Stimulated activated CD4-positive, alpha-beta T cell treated with anti-CD3 and anti-CD28 coated beads, Interleukin-12 subunit alpha, Interleukin-12 subunit beta, amount 100 ng/mL, for 24 hours (primary cell): ENCODE data around the gene PPP2R2C.

Experiments used
- DNase-seq, 2 experiments: peaks; one replicate each; pipeline ENCODE4 v3.0.0-alpha.2; 2020; ENCODE audit warnings: low read depth in 2 of 2

The PPP2R2C gene

GRCh38 chr4:6469898-6470501 is 2.4 kb downstream of the PPP2R2C start:
- DNase-seq: no peak

GRCh38 chr4:6469144-6469543 is 3.3 kb downstream of the PPP2R2C start:
- no peak for DNase-seq

- DNase-seq: no peak
Measured at GRCh38 chr4:6468376-6468775, 4.0 kb downstream of the PPP2R2C start.

- DNase-seq: no peak
Measured at GRCh38 chr4:6467600-6467999, 4.8 kb downstream of the PPP2R2C start.

GRCh38 chr4:6466756-6467381 is 5.5 kb downstream of the PPP2R2C start:
- no peak for DNase-seq

GRCh38 chr4:6465955-6466354 is 6.5 kb downstream of the PPP2R2C start:
- DNase-seq: no peak

GRCh38 chr4:6464842-6465588 is 7.4 kb downstream of the PPP2R2C start:
- DNase-seq: no peak

- no peak for DNase-seq
Measured at GRCh38 chr4:6463311-6464289, 8.8 kb downstream of the PPP2R2C start.

- DNase-seq: no peak
Measured at GRCh38 chr4:6461301-6462165, 10.9 kb downstream of the PPP2R2C start.

GRCh38 chr4:6460876-6461275 is 11.5 kb downstream of the PPP2R2C start:
- no peak for DNase-seq

DNA sequence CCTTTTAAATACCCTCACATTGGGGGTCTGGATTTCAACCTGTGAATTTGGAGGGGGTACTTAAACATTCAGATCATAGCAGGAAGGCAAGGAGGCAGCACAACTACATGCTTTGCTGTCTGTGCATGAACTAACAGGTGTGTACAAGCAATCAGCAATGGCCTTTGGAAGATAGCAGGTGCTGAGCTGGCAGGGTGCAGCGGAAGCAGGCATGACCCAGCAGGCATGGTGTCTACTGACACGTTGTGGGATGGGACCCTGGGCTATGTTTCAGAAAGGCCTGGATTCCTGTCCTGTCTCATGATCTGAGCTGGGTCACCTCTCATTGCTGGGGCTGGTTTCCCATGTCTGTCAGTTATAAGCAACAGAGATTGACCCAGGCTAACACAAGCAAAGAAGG is 13.9 kb downstream of the PPP2R2C start:
- no peak for DNase-seq

DNA sequence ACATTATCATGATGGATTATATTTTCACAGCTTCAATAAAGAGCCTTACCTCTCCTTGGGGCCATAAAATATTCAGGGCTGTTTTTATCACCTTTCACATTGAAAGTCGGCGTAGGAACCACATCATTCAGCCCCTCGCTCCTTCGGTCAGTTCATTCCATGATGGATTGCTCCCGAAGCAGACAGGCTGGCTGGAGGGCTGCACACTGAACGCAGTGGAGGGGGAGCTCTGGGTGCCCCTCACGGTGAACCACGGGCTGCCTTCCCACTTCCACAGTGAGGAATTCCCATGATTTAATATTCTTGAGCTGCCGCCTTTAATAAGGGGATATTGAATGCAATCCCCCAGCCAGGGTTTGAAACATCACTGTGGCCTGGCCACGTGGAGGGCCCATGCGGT is 16.0 kb downstream of the PPP2R2C start:
- DNase-seq: no peak

GRCh38 chr4:6454112-6454910 is 18.1 kb downstream of the PPP2R2C start:
- no peak for DNase-seq

DNA sequence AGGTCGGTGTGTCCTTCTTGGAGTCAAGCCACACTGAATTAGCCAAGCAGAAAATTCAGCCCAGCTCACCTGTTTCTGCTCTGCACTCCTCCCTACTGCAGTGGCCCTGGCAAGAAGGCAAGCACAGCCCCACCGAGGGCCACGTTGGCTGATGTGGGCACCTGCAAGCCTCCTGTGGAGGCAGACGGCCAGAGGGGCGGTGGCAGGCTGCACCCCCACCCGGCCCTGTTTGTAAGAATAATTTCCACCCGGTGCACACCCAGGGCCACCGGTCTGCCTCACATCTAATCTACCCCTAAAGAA is 18.8 kb downstream of the PPP2R2C start:
- DNase-seq: no peak

GRCh38 chr4:6452897-6453687 is 19.3 kb downstream of the PPP2R2C start:
- DNase-seq: no peak

GRCh38 chr4:6452116-6452896 is 20.1 kb downstream of the PPP2R2C start:
- DNase-seq: no peak

- no peak for DNase-seq
Measured at GRCh38 chr4:6451309-6451708, 21.1 kb downstream of the PPP2R2C start.

DNA sequence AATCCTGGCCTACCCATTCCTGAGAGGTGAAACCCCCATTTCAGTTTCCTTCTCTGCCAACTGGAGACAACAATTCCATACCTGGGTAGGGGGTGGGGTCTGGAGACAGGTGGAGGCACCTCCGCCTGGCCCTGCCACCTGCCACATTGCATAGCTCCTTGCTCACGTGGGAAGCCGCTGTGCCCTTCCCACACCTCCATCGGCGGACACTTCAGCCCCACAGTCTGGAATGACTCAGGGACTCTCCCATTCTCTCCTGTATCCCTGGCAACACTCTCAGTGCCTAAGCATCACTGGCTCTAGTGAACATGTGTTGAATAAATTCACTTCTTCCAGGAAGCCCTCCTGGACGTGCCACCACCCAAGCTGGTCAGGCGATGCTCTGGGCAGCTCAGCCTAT is 21.7 kb downstream of the PPP2R2C start:
- no peak for DNase-seq
